Epithelial cell of esophagus (primary cell): ENCODE results near the gene GEMIN8.

Experiments used
- DNase-seq: peaks from one replicate; pipeline ENCODE4 v3.0.0; 2010; ENCODE audit warnings: low read depth
- H3K4me3 ChIP-seq: 2 replicates; pipeline ENCODE4 v1.5.1; 2011; ENCODE audit warnings: mild to moderate bottlenecking, low read length, control low read depth
- TF ChIP-seq, protein P1 (sequence below): IDR thresholded peaks from 2 replicates; pipeline ENCODE4 v1.5.1; 2011; ENCODE audit warnings: low read depth, mild to moderate bottlenecking, low read length, control low read depth, inconsistent platforms; ENCODE audit not compliant: insufficient read depth; ENCODE audit errors: missing control alignments

The GEMIN8 gene

DNA sequence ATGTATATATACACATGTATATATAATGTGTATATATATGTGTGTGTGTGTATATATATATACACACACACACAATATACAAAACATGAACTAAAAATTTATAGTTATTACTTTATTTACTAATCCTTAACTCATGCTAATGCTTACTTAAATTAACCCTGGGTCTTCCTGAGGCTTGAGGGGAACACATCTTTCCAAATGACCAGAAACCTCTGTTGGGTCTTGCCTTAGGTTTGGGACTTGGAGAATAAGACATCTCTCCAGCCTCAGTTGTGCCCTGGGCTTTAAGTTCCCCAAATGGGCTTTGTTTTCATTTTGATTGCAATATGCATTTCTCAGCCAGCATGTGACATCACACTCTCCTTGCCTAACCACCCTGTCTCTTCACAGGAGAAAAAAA, 7.7 kb downstream of the GEMIN8 start:
- H3K4me3 ChIP-seq: no peak overlapping the region
- no peak for DNase-seq
- TF ChIP-seq, protein P1, sequence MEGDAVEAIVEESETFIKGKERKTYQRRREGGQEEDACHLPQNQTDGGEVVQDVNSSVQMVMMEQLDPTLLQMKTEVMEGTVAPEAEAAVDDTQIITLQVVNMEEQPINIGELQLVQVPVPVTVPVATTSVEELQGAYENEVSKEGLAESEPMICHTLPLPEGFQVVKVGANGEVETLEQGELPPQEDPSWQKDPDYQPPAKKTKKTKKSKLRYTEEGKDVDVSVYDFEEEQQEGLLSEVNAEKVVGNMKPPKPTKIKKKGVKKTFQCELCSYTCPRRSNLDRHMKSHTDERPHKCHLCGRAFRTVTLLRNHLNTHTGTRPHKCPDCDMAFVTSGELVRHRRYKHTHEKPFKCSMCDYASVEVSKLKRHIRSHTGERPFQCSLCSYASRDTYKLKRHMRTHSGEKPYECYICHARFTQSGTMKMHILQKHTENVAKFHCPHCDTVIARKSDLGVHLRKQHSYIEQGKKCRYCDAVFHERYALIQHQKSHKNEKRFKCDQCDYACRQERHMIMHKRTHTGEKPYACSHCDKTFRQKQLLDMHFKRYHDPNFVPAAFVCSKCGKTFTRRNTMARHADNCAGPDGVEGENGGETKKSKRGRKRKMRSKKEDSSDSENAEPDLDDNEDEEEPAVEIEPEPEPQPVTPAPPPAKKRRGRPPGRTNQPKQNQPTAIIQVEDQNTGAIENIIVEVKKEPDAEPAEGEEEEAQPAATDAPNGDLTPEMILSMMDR: no peak

DNA sequence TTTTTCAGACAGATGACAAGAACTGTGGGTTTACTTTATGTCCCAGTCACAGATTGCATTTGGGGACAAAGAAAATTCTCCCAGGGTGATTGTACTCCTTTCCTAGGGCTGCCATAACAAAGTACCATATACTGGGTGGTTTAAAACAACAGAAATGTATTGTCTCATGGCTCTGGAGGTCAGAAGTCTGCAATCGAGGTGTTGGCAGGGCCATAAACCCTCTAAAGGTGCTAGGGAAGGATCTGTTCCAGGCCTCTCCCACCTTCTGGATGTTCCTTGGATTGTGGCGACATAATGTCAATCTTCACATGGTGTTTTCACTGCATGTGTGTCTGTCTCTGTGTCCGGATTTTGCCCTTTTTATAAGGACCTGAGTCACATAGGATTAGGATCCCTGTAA, 12.3 kb downstream of the GEMIN8 start:
- DNase-seq: no peak
- TF ChIP-seq, protein P1: no peak
- no peak overlapping the region for H3K4me3 ChIP-seq

DNA sequence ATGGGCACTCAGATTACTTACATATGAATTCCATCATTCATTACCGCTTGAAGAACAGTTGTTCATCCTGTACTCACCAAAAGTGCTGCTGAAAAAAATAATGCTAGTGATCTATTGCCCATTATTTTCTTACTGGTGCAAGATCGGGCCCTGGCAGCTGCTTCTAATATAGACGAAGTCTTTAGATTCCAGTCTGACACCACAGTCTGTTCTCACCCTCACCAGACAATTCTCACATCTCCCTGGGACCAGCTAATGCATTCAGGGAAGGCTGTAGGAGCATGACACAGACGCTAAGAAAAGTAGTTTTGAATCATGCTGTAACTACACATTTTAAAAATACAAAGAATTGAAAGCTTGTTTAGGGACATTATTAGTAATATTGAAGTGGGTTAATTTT, 13.8 kb downstream of the GEMIN8 start:
- no peak overlapping the region for H3K4me3 ChIP-seq
- TF ChIP-seq, protein P1: no peak
- DNase-seq: no peak

DNA sequence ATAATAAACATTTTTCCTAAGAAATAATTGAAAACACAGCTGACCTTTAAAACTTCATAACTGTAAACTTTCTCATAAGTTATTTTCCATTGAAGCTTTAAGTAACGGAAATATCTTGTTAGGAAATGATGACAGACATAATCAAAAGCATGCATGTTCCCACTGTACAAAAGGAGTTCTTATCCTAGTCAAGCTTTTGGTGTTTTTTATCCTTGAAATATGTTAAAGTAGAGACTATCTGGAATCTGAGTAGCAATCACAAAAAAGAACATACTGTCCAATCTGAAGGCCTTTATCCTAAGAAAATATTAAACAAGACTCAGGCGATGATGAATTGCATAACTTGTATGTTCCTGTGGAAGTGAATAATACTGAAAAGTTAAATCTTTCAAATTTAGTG, 14.4 kb downstream of the GEMIN8 start:
- no peak overlapping the region for H3K4me3 ChIP-seq
- no peak for DNase-seq
- TF ChIP-seq, protein P1: no peak

DNA sequence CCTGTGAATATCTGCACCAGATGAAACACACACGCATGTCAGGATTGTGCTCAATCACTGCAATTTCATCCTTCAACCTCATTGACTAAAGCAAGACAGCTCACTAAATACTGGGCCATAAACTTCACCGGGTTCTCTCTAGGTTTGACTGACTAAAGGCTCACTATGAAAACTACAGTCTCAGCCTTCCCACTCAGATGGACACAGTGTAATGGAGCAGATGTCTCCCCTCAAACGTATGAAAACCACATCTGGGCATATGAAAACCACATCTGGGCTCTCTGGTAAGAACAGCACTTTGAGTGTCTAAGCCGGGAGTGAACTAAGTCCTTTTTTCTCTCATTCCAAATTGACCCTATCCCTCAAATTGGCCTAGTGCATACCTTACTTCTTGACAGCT, 15.2 kb downstream of the GEMIN8 start:
- no peak overlapping the region for H3K4me3 ChIP-seq
- DNase-seq: no peak

DNA sequence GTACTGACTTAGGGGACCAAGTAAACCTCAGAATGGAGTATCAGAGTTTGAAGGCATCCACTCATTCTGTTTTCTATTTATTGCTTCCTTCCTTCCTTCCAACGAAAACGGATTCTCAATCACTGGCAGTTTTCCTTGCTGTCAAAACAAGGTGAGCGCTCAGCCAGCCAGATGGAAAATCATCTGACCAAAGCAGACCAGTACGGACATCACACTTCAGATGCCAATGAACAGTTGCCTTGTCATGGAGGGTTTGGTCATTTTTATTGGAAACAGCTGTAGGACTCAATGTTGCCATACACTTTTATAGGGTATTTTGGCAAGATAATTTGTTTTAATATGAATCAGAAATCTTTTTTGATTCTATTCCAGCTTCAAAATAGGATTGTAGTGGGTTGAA, 16.6 kb downstream of the GEMIN8 start:
- H3K4me3 ChIP-seq: no peak overlapping the region
- no peak for DNase-seq
- TF ChIP-seq, protein P1: no peak

More for the DNA sequence above, 15.2 kb downstream of the GEMIN8 start:
- TF ChIP-seq, protein P1: no peak

DNA sequence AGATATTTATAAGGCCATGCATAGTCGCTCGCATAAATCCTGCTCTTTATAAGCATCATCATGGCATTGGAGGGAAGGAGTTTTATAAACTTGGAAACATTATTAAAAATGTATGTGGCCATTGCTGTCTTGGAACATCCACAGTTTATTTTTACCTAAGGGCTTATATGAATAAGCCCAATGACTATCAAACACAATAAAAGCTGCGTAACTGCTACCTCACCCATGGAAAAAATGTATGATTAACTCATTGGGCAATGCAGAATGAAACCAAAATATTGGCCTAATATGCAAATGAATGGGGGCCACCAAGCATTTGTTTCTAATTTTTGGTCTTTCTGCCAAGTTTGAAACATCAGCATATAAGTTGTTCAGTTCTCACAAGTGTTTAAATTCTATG, 19.1 kb downstream of the GEMIN8 start:
- TF ChIP-seq, protein P1: no peak
- no peak overlapping the region for H3K4me3 ChIP-seq
- DNase-seq: peak; percentile 75
